GM18858 (cell line): ENCODE data around the gene DYRK4.
A peak's percentile ranks its signal among the peaks of the same experiment; 100 is the strongest.
"Not testable (repeated sequence)": the region's sequence is repeated elsewhere in the genome, so short reads cannot be mapped to it uniquely, and the experiment has no call there.

Experiments
- ATAC-seq: cut with Tn5 transposase; IDR thresholded peaks from one replicate; pipeline ENCODE4 v1.9.1; 2021; ENCODE audit not compliant: unreplicated experiment

The DYRK4 gene

GRCh38 chr12:4562034-4562657 lies at the start of gene DYRK4:
Gene DYRK4, plus strand, starts transcription at chr12:4562208. Its CDS starts 38 bp downstream, at chr12:4562246.
- ATAC-seq: no peak

- ATAC-seq: no peak
Observed at GRCh38 chr12:4518106-4518728, 43.8 kb upstream of the DYRK4 start.

- ATAC-seq: not testable (repeated sequence)
Observed at GRCh38 chr12:4523443-4523842, 38.6 kb upstream of the DYRK4 start.

- ATAC-seq: no peak
Observed at GRCh38 chr12:4526923-4527546, 35.0 kb upstream of the DYRK4 start.

- no peak for ATAC-seq
Observed at GRCh38 chr12:4530160-4530559, 31.8 kb upstream of the DYRK4 start.

- ATAC-seq: no peak
Observed at GRCh38 chr12:4530982-4531586, 30.9 kb upstream of the DYRK4 start.

- ATAC-seq: no peak
Observed at GRCh38 chr12:4535092-4535491, 26.9 kb upstream of the DYRK4 start.

GRCh38 chr12:4535871-4536270 lies 26.1 kb upstream of the DYRK4 start:
- ATAC-seq: no peak

- ATAC-seq: peak; percentile 64
Observed at GRCh38 chr12:4538207-4539160, 23.5 kb upstream of the DYRK4 start, which contains the start of gene RAD51AP1. Gene RAD51AP1, plus strand, starts transcription at chr12:4538890. Its CDS starts 50 bp downstream, at chr12:4538940.

- no peak for ATAC-seq
Observed at GRCh38 chr12:4539167-4539870, 22.7 kb upstream of the DYRK4 start.

- ATAC-seq: no peak
Observed at GRCh38 chr12:4540170-4540569, 21.8 kb upstream of the DYRK4 start.

GRCh38 chr12:4540638-4541037 lies 21.4 kb upstream of the DYRK4 start:
- ATAC-seq: no peak

- ATAC-seq: no peak
Observed at GRCh38 chr12:4545195-4545594, 16.8 kb upstream of the DYRK4 start.

GRCh38 chr12:4552191-4552590 lies 9.8 kb upstream of the DYRK4 start:
- ATAC-seq: no peak

GRCh38 chr12:4553943-4554342 lies 8.1 kb upstream of the DYRK4 start:
- ATAC-seq: no peak

GRCh38 chr12:4555804-4556203 lies 6.2 kb upstream of the DYRK4 start:
- no peak for ATAC-seq

- no peak for ATAC-seq
Observed at GRCh38 chr12:4556735-4557530, 5.1 kb upstream of the DYRK4 start.

- no peak for ATAC-seq
Observed at GRCh38 chr12:4557586-4557985, 4.4 kb upstream of the DYRK4 start.

GRCh38 chr12:4558171-4558570 lies 3.8 kb upstream of the DYRK4 start:
- ATAC-seq: no peak
